GM12878 (cell line): ENCODE results near the gene TREML1.

Experiments used
- BRCA1 ChIP-seq: IDR thresholded peaks from 2 replicates; pipeline ENCODE4 v1.6.1; 2011; ENCODE audit warnings: low read depth, low read length, improper control_type of control experiment
- CREB1 ChIP-seq: IDR thresholded peaks from 2 replicates; pipeline ENCODE4 v1.6.1; 2012; ENCODE audit warnings: low read depth, mild to moderate bottlenecking, inconsistent platforms
- EZH2 ChIP-seq: IDR thresholded peaks from 2 replicates; pipeline ENCODE4 v1.6.1; 2012; ENCODE audit warnings: low read depth, mild to moderate bottlenecking, control low read depth, inconsistent platforms, low read length, borderline replicate concordance; ENCODE audit not compliant: control insufficient read depth
- JUNB ChIP-seq: IDR thresholded peaks from 2 replicates; pipeline ENCODE4 v1.6.1; 2016; ENCODE audit warnings: antibody characterized with exemption, mild to moderate bottlenecking
- KAT2A ChIP-seq: conservative IDR thresholded peaks from 2 replicates; pipeline ENCODE4 v1.6.1; 2011; ENCODE audit warnings: low read depth, low read length; ENCODE audit not compliant: control insufficient read depth
- PBX3 ChIP-seq: IDR thresholded peaks from 2 replicates; pipeline ENCODE4 v1.6.1; 2011; ENCODE audit warnings: mild to moderate bottlenecking, low read depth, low read length, moderate library complexity; ENCODE audit not compliant: insufficient replicate concordance
- POLR2A ChIP-seq: IDR thresholded peaks from 2 replicates; pipeline ENCODE4 v1.6.1; 2011; ENCODE audit warnings: low read depth, mild to moderate bottlenecking, low read length
- POLR2AphosphoS5 ChIP-seq: IDR thresholded peaks from 2 replicates; pipeline ENCODE4 v1.6.1; 2011; ENCODE audit warnings: mild to moderate bottlenecking, low read length, inconsistent platforms
- SMC3 ChIP-seq: IDR thresholded peaks from 2 replicates; pipeline ENCODE4 v1.6.1; 2011; ENCODE audit warnings: low read length, improper control_type of control experiment, borderline replicate concordance
- SPI1 ChIP-seq: IDR thresholded peaks from 2 replicates; pipeline ENCODE4 v1.6.1; 2011; ENCODE audit warnings: low read depth, mild to moderate bottlenecking, low read length, moderate library complexity, borderline replicate concordance; ENCODE audit not compliant: insufficient read depth
- YBX1 ChIP-seq: fragments of 450-650 bp; IDR thresholded peaks from 2 replicates; pipeline ENCODE4 v1.6.1; 2016; ENCODE audit warnings: antibody characterized with exemption
- TF ChIP-seq, protein P1 (sequence below), 3 experiments: IDR thresholded peaks in 2 of 3; conservative IDR thresholded peaks in 1 of 3; 2 replicates each; pipeline ENCODE4 v1.5.1; 2011; ENCODE audit warnings: low read depth in 3 of 3, low read length in 3 of 3, mild to moderate bottlenecking in 3 of 3, control low read depth in 2 of 3, moderate library complexity in 2 of 3, inconsistent platforms in 1 of 3, mixed read lengths in 1 of 3; ENCODE audit not compliant: control insufficient read depth in 2 of 3, insufficient read depth in 1 of 3; ENCODE audit errors: extremely low read depth in 1 of 3
- TF ChIP-seq, protein P2 (sequence below): IDR thresholded peaks from 2 replicates; pipeline ENCODE4 v1.6.1; 2011; ENCODE audit warnings: borderline replicate concordance, low read depth, mild to moderate bottlenecking, moderate library complexity, low read length; ENCODE audit not compliant: insufficient read depth, poor library complexity, severe bottlenecking

GRCh38 chr6:41174610-41175009 lies 20.5 kb upstream of the TREML1 start:
- TF ChIP-seq CREB1 (no peak), EZH2 (no peak), KAT2A (no peak), SPI1 (no peak; the same call in 1 of the 2 replicates), SMC3 (no peak), BRCA1 (no peak), PBX3 (no peak), POLR2A (no peak), YBX1 (no peak), POLR2AphosphoS5 (no peak), JUNB (no peak)
- TF ChIP-seq, protein P1, sequence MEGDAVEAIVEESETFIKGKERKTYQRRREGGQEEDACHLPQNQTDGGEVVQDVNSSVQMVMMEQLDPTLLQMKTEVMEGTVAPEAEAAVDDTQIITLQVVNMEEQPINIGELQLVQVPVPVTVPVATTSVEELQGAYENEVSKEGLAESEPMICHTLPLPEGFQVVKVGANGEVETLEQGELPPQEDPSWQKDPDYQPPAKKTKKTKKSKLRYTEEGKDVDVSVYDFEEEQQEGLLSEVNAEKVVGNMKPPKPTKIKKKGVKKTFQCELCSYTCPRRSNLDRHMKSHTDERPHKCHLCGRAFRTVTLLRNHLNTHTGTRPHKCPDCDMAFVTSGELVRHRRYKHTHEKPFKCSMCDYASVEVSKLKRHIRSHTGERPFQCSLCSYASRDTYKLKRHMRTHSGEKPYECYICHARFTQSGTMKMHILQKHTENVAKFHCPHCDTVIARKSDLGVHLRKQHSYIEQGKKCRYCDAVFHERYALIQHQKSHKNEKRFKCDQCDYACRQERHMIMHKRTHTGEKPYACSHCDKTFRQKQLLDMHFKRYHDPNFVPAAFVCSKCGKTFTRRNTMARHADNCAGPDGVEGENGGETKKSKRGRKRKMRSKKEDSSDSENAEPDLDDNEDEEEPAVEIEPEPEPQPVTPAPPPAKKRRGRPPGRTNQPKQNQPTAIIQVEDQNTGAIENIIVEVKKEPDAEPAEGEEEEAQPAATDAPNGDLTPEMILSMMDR (IDR thresholded peaks at IDR 0.05 in 2 of 3, conservative IDR thresholded peaks at IDR 0.05 in 1 of 3; ENCODE audit: control insufficient read depth in 2 of 3, extremely low read depth in 1 of 3, insufficient read depth in 1 of 3, low read depth in 3 of 3, low read length in 3 of 3), result no peak
- TF ChIP-seq, protein P2, sequence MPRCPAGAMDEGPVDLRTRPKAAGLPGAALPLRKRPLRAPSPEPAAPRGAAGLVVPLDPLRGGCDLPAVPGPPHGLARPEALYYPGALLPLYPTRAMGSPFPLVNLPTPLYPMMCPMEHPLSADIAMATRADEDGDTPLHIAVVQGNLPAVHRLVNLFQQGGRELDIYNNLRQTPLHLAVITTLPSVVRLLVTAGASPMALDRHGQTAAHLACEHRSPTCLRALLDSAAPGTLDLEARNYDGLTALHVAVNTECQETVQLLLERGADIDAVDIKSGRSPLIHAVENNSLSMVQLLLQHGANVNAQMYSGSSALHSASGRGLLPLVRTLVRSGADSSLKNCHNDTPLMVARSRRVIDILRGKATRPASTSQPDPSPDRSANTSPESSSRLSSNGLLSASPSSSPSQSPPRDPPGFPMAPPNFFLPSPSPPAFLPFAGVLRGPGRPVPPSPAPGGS, result no peak
